Glutamatergic neuron (in vitro differentiated cells): Measurements from ENCODE around the gene CACTIN. TPM values are rescaled to one million over a fixed set of nuclear protein-coding genes. Genes with fewer than 3 reads are reported as not detected.

Experiments used
- DNase-seq: peaks from one replicate; pipeline ENCODE4 v3.0.0; 2022
- H3K27ac Mint-ChIP-seq: one replicate; pipeline ENCODE4 v1.8.0; 2020; ENCODE audit warnings: mild to moderate bottlenecking, mixed read lengths, inconsistent platforms; ENCODE audit not compliant: unreplicated experiment
- H3K27me3 Mint-ChIP-seq: one replicate; pipeline ENCODE4 v1.8.0; 2020; ENCODE audit warnings: mild to moderate bottlenecking, moderate library complexity, mixed read lengths, inconsistent platforms; ENCODE audit not compliant: unreplicated experiment
- H3K36me3 Mint-ChIP-seq: one replicate; pipeline ENCODE4 v1.8.0; 2020; ENCODE audit warnings: mild to moderate bottlenecking, mixed read lengths, inconsistent platforms; ENCODE audit not compliant: unreplicated experiment
- H3K4me1 Mint-ChIP-seq: one replicate; pipeline ENCODE4 v1.8.0; 2020; ENCODE audit warnings: mild to moderate bottlenecking, low read depth, mixed read lengths, inconsistent platforms; ENCODE audit not compliant: unreplicated experiment
- H3K4me3 Mint-ChIP-seq: one replicate; pipeline ENCODE4 v1.8.0; 2020; ENCODE audit warnings: mild to moderate bottlenecking, mixed read lengths, inconsistent platforms; ENCODE audit not compliant: unreplicated experiment
- H3K9me3 Mint-ChIP-seq: one replicate; pipeline ENCODE4 v1.8.0; 2020; ENCODE audit warnings: mild to moderate bottlenecking, moderate library complexity, mixed read lengths, inconsistent platforms; ENCODE audit not compliant: unreplicated experiment
- total RNA-seq: library from RNA; stranded (reverse); fragmentation: NEBNext Ultra II Directional; extraction: Animal tissue kit (Norgen Biotek cat#: 25700); gene quantifications from one replicate; pipeline ENCODE4 v1.2.1, GENCODE V29; 2021; ENCODE audit not compliant: unreplicated experiment
- TF ChIP-seq, protein P1 (sequence below): fragments of 200-600 bp; sonication (generic); IDR thresholded peaks from one replicate; pipeline ENCODE4 v1.5.0; 2021; ENCODE audit not compliant: partially characterized antibody, unreplicated experiment

CACTIN gene
- total RNA-seq, 1 donor from 2014 or later: 29.7 TPM

DNA sequence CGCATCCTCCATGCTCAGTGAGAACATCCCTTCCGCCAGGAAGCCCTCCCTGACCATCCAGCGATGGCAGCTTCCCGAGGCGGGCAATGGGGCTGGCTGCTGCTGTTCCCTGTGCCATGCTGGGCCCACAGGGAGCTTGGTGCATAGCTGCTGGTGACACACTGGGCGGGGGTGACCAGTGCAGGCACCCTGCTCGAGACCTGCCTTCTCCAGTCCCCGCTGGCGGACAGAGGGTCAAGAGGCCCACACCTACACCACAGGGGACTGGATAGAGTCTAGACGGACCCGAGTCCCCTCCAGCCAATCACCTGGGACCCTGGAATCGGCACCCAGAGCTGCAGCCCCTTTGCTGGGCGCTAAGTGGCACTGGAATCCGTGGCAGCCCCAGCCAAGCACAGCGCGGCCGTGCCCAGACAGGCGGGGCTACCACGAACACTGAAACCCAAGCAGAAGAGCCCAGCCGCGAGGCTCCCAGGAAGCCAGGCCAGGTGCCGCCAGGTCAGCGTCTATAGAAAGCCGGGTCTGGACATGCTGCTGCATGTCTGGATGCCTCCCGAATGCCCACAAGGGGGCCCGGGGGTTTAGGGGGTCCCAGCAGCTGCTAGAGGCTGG, 11.0 kb downstream of the CACTIN start:
- DNase-seq: no peak
- H3K9me3 Mint-ChIP-seq: no peaks in the 10 kb centered on the region
- TF ChIP-seq, protein P1, sequence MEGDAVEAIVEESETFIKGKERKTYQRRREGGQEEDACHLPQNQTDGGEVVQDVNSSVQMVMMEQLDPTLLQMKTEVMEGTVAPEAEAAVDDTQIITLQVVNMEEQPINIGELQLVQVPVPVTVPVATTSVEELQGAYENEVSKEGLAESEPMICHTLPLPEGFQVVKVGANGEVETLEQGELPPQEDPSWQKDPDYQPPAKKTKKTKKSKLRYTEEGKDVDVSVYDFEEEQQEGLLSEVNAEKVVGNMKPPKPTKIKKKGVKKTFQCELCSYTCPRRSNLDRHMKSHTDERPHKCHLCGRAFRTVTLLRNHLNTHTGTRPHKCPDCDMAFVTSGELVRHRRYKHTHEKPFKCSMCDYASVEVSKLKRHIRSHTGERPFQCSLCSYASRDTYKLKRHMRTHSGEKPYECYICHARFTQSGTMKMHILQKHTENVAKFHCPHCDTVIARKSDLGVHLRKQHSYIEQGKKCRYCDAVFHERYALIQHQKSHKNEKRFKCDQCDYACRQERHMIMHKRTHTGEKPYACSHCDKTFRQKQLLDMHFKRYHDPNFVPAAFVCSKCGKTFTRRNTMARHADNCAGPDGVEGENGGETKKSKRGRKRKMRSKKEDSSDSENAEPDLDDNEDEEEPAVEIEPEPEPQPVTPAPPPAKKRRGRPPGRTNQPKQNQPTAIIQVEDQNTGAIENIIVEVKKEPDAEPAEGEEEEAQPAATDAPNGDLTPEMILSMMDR: no peak
- no peaks in the 10 kb centered on the region for H3K4me1 Mint-ChIP-seq
- no peak overlapping the region for H3K27ac Mint-ChIP-seq
- H3K27me3 Mint-ChIP-seq: peaks cover 2% of the 10 kb centered on the region
- no peak overlapping the region for H3K4me3 Mint-ChIP-seq
- H3K36me3 Mint-ChIP-seq: no peaks in the 10 kb centered on the region

DNA sequence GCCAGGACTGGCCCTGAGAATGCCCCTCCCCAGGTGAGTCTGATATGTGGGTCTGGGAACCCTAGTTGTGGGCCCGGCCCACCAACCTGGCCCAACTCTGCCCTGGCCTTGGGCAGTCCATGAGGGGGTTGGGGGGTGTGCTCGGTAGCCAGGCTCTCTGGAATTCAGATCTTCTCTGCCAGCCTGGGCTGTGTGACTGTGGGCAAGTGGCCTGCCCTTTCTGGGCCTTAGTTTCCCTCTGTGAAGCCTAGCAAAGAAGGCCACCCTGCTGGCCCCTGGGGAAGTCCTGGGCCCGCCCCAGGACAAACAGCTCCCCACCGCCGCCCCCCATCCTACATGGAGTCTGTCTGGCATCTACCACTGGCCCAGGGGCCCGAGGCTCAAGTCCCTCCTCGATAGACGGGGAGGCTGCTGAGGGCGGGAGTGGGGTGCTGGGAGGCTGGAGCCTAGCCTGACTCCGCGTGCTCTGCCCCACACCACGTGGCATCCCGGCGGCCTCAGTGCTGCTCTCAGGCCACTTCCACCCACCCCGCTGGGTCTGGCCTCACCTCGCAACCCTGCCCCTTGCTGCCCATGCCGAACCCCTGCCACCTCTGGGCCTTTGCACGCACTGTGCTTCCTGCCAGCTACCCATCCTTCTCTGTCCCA, 11.6 kb downstream of the CACTIN start:
- H3K27me3 Mint-ChIP-seq: peaks cover 2% of the 10 kb centered on the region
- H3K4me1 Mint-ChIP-seq: no peaks in the 10 kb centered on the region
- no peaks in the 10 kb centered on the region for H3K36me3 Mint-ChIP-seq
- TF ChIP-seq, protein P1: no peak
- H3K9me3 Mint-ChIP-seq: no peaks in the 10 kb centered on the region
- H3K27ac Mint-ChIP-seq: no peak overlapping the region
- no peak for DNase-seq
- no peak overlapping the region for H3K4me3 Mint-ChIP-seq

DNA sequence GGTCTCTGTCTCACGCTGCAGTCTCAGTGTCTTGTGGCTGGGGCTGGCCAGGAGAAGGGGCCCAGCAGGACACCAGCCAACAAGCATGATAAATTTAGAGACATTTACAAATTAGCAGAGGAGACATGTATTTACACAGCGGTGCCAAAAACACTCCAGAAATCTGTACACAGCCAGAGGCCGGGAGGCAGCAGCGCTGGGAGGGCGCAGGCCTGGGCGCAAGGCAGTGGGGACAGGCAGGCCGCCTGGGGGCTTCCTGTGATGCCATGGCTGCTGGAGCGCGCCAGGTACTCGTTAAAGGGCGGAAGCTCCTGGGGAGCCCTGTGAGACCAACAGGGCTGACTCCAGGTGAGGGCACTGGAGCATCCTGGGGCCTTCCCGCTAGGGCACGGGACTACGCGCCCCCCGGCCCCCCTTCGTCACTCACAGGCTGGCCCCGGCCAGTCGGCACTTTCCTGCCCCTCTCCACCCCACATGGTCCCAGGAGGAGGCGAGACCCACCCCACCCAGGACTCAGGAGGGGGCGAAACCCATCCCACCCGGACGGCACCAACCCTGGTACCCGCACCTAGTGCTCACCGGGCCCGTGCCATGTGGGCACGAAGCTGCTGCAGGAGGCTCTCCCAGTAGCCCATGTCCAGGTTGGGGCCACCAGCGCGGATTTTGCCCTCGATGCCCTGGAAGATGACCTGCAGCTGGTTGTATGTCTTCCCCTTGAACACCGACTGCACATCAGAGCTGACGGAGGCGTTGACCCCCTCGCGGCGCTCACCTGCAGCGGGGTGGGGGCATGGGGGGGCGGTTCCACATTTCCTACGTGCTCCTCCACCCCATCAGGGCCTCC, 12.6 kb downstream of the CACTIN start:
- H3K36me3 Mint-ChIP-seq: no peaks in the 10 kb centered on the region
- TF ChIP-seq, protein P1: no peak
- H3K9me3 Mint-ChIP-seq: no peaks in the 10 kb centered on the region

DNA sequence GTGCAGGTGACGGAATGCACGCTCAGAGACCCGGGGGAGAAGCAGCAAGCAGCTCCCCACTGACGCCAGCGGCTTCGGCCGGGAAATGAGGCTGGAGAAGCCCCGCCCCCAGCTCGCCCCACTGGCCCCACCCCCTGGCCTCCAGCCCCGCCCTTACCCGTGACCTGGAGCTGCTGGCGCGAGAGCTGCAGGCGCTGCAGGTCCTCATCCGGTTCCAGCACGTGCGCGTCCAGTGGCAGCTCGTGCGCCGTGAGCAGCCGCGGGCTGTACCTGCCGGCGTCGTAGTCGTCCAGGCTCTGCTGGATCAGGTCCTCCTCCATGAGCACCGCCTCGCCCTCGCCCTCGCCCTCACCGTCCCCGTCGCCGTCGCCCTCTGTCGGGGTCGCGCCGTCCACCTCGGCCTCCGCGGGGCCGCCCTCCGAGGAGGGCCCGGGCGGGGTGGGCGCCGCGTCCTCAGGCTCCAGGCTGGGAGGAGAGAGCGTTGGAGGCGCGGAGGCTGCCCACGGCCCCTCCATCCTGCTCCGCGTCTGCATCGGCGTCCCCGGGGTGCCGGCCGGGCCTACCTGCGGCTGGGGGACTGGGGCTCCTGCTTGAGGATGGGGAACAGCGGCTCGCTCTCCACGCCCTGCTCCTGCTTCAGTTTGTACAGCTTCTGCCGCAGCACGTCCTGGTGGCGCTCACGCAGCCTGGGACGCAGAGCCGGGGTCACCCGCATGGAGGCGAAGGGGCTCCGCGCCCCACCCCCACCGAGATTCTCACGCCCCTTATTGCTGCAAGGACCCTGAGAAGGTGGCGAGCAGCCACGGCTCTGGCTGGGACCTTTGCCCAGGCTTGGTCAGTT, 13.5 kb downstream of the CACTIN start:
- no peaks in the 10 kb centered on the region for H3K36me3 Mint-ChIP-seq
- H3K27me3 Mint-ChIP-seq: peaks cover 6% of the 10 kb centered on the region
- no peak overlapping the region for H3K27ac Mint-ChIP-seq
- H3K4me3 Mint-ChIP-seq: no peak overlapping the region
- H3K4me1 Mint-ChIP-seq: no peaks in the 10 kb centered on the region
- no peak for DNase-seq
- TF ChIP-seq, protein P1: no peak
- no peaks in the 10 kb centered on the region for H3K9me3 Mint-ChIP-seq

More for the DNA sequence above, 12.6 kb downstream of the CACTIN start:
- Mint-ChIP-seq H3K4me3 (no peak overlapping the region), H3K4me1 (no peaks in the 10 kb centered on the region), H3K27ac (no peak overlapping the region), H3K27me3 (peaks cover 2% of the 10 kb centered on the region)
- no peak for DNase-seq
